ENCODE results near the gene GALR3.

GALR3 gene

GRCh38 chr22:37778370-37779009 lies 44.7 kb upstream of the GALR3 start:
- DNase-seq (ENCODE audit: extremely low spot score), result no peak
- ChIA-PET POLR2A (no interaction called here), CTCF (no interaction called here)
- no peak for TF ChIP-seq CTCF (IDR thresholded peaks at IDR 0.05; ENCODE audit: control extremely low read depth, extremely low read depth, low read depth, missing control alignments)

DNA sequence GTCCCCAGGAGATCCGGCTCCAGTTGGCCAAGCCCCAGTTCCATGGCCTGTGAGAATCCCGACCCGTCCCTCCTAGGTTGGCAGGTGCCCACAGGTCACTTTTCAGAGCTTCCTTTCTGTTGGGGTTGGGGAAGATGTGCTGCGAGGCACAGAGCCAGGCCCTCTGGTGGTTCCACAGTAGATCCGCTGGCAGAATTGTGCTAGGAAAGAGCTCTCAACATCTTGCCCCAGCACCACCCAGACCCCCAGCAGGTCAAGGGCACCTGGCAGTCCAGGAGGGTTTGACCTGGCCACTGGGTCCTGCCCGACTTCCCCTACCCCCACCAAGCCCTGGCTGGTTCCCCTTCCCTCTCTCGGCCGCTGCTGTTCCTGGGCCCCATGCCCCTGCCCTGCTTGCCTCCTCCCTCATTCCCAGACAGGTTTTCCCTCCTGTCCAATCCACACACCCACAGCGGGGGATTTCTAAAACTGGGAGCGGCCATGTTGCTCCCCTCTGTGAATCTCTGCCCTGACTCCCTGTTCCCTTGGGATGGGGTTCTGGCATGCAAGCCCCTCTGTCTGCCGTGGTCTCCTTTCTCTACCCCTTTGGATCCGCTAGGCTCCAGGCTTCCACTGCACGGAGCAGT lies 41.6 kb upstream of the GALR3 start:
- ChIA-PET CTCF (interaction anchor here (0.7 to 1.1 kb wide), 2 partner anchors 14 to 99 kb away, joined by 3 to 4 read pairs; no protein-coding TSS in a partner anchor), POLR2A (no interaction called here)
- no peak for DNase-seq (ENCODE audit: extremely low spot score)
- no peak for TF ChIP-seq CTCF (IDR thresholded peaks at IDR 0.05; ENCODE audit: control extremely low read depth, extremely low read depth, low read depth, missing control alignments)

DNA sequence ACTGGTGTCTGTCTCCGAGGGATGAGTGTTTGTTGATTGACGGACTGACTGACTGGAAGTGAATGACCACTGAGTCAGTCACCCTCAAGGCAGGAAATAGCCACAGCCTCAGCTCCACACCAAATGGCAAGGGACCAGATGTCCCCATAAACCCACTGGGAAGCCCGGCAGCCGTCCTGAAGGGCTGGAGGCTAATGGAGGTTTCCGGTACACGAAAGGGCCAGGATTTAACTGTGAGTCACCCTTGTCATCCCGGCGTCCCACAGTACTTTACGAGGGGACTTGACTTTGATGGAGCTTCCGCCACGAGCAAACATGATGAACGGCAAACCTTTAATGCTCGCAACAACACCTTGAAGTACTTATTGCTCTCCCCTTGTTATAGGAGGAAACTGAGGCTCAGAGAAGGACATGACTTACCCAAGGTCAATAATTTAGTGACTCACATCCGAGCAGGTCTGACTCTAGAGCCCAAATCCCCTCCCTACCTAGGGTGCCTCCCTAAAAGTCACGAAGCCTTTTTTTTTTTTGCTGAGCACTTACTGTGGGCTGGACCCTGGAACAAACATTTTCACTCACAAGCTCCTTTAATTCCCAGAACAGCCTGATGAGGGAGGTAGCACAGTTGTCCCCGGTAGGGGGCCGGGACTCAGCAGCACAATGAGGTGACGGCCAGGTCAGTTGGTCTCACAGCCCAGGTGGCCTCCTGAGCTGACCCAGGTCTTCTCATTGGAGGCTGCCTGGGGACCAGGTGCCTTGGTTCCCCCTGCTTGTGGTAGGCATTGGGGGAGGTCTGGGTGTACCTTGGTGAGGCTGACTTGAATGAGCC lies 40.6 kb upstream of the GALR3 start:
- TF ChIP-seq CTCF (IDR thresholded peaks at IDR 0.05; ENCODE audit: control extremely low read depth, extremely low read depth, low read depth, missing control alignments), result no peak
- no peak for DNase-seq (ENCODE audit: extremely low spot score)
- CTCF ChIA-PET, result interaction anchor here (1.6 kb wide), 1 partner anchor 139 kb away, joined by 6 read pairs; no protein-coding TSS in a partner anchor
- POLR2A ChIA-PET, result no interaction called here

GRCh38 chr22:37784829-37785495 lies 38.2 kb upstream of the GALR3 start:
- DNase-seq (ENCODE audit: extremely low spot score), result no peak
- TF ChIP-seq CTCF (IDR thresholded peaks at IDR 0.05; ENCODE audit: control extremely low read depth, extremely low read depth, low read depth, missing control alignments), result no peak
- POLR2A ChIA-PET, result no interaction called here
- CTCF ChIA-PET, result interaction anchor here (1.3 kb wide), 1 partner anchor 78 kb away, joined by 4 read pairs; no protein-coding TSS in a partner anchor

GRCh38 chr22:37790234-37790633 lies 32.9 kb upstream of the GALR3 start:
- POLR2A ChIA-PET, result no interaction called here
- no peak for TF ChIP-seq CTCF (IDR thresholded peaks at IDR 0.05; ENCODE audit: control extremely low read depth, extremely low read depth, low read depth, missing control alignments)
- DNase-seq (ENCODE audit: extremely low spot score), result no peak
- CTCF ChIA-PET, result no interaction called here

- TF ChIP-seq CTCF (IDR thresholded peaks at IDR 0.05; ENCODE audit: control extremely low read depth, extremely low read depth, low read depth, missing control alignments), result no peak
- POLR2A ChIA-PET, result no interaction called here
- CTCF ChIA-PET, result interaction anchor here (0.7 to 1.7 kb wide), 2 partner anchors 17 to 149 kb away, joined by 3 to 6 read pairs; no protein-coding TSS in a partner anchor
- DNase-seq (ENCODE audit: extremely low spot score), result no peak
Measured at GRCh38 chr22:37792494-37792893, 30.7 kb upstream of the GALR3 start.
